ENCODE measurements around the gene ERLIN1. TPM values are rescaled to one million over a fixed set of nuclear protein-coding genes. Genes with fewer than 3 reads are reported as not detected.

The ERLIN1 gene
- total RNA-seq, 1 donor from 2014 or later, result 15.6 TPM

Other genes starting within 250 kb of the ERLIN1 start
- 37.6 TPM for gene DNMBP, start 176.1 kb downstream of the ERLIN1 start, total RNA-seq (ENCODE audit: insufficient read depth, low replicate concordance)
- gene CPN1, start 104.2 kb downstream of the ERLIN1 start, total RNA-seq (ENCODE audit: insufficient read depth, low replicate concordance), result not detected
- gene CHUK, start 43.6 kb upstream of the ERLIN1 start, total RNA-seq (ENCODE audit: insufficient read depth, low replicate concordance), result 23.4 TPM
- 11.1 TPM for gene CWF19L1, start 81.6 kb upstream of the ERLIN1 start, total RNA-seq (ENCODE audit: insufficient read depth, low replicate concordance)
- gene BLOC1S2, start 100.7 kb upstream of the ERLIN1 start, total RNA-seq (ENCODE audit: insufficient read depth, low replicate concordance), result 27.0 TPM
- not detected for gene PKD2L1, start 144.2 kb upstream of the ERLIN1 start, total RNA-seq (ENCODE audit: insufficient read depth, low replicate concordance)
- 52.0 TPM for gene SCD, start 161.2 kb upstream of the ERLIN1 start, total RNA-seq (ENCODE audit: insufficient read depth, low replicate concordance)

Data from umbilical cord (tissue), 1 donor.